Measurements from ENCODE around the gene FHL1.

Gene FHL1

DNA sequence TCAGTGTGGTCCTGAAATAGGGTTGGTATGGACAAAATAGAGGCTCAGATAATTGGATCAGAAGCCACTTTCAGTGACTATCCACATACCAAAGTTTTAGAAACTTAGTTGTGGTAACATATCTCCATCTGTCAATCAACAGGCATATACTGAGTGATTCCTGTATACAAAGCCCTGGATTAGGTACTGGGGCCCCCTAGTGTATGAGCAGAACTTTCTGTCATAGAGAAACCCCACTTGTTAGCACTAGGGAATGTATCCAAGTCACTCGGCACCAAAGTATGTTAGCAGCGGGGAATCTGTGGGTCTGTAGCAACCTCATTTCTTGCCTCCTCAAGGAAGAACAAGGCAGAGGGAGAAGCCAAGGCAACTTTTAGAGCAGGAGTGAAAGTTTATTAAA is 53.1 kb downstream of the FHL1 start:
- peak; percentile 0 for DNase-seq
- TF ChIP-seq GATA1 (IDR thresholded peaks at IDR 0.05; ENCODE audit: low read depth, low read length) = no peak
- TF ChIP-seq POLR2A (IDR thresholded peaks at IDR 0.05; ENCODE audit: low read length) = no peak

DNA sequence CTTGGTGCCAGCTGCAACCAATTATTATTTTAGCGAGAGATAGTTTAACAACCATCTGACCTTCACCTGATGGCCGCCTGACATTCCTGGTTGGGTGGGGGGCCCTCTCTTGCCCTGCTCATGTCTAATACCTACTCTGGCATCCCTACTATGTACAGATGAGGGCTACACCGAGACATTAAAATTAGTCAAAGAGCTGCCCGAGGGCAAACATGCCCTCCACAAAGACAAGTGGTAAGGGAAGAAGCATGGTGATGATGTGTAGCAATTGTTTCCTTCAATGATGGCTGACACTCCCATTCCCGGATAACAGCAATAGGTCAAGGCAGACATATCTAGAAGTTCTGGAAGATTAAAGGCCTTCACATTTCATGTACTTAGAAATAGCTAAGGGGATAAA is 54.3 kb downstream of the FHL1 start:
- no peak for DNase-seq
- TF ChIP-seq POLR2A (IDR thresholded peaks at IDR 0.05; ENCODE audit: low read length) (no peak), GATA1 (IDR thresholded peaks at IDR 0.05; ENCODE audit: low read depth, low read length) (no peak)

GRCh38 chrX:136202889-136203288 is 55.6 kb downstream of the FHL1 start:
- TF ChIP-seq POLR2A (IDR thresholded peaks at IDR 0.05; ENCODE audit: low read length) (no peak), GATA1 (IDR thresholded peaks at IDR 0.05; ENCODE audit: low read depth, low read length) (no peak)
- no peak for DNase-seq

DNA sequence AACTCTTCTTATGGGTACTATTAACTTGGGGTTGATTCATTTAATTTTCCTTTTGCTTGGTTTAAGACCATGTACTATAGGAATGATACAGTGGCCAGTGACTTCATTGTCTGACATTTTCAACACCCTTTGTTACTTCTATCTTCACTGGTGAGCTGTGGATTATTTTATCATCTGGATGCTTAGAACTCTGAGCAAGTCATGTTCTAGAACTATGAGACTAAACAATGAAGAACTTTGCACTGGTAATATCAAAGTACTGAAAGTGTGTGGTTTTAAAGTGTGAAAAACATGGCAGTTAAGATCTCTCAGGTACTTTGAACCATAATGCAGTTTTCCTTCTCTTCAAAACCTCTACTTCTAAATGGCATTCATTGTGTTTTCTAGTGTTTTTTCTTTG is 56.1 kb downstream of the FHL1 start:
- TF ChIP-seq POLR2A (IDR thresholded peaks at IDR 0.05; ENCODE audit: low read length) (no peak), GATA1 (IDR thresholded peaks at IDR 0.05; ENCODE audit: low read depth, low read length) (no peak)
- DNase-seq = no peak

DNA sequence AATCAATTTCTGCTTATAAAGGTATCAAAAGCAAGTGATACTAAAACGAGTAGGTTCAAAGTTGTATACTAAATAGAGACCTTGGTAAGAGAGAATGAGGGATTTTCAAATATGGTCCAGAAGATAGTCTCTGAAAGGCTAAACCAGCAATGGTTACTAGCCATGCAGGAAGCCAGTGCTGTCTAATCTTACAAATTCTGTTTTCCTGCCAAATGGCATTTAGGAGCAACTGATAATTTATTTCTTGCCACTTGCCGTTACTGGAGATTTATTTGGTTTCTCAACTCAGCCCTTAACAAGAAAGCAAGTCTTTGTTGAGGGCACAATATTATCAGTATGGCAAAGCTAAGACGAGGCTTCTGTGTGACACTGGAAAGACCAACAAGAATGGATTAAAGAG is 56.6 kb downstream of the FHL1 start:
- no peak for DNase-seq
- TF ChIP-seq GATA1 (IDR thresholded peaks at IDR 0.05; ENCODE audit: low read depth, low read length) = no peak
- TF ChIP-seq POLR2A (IDR thresholded peaks at IDR 0.05; ENCODE audit: low read length) = no peak

DNA sequence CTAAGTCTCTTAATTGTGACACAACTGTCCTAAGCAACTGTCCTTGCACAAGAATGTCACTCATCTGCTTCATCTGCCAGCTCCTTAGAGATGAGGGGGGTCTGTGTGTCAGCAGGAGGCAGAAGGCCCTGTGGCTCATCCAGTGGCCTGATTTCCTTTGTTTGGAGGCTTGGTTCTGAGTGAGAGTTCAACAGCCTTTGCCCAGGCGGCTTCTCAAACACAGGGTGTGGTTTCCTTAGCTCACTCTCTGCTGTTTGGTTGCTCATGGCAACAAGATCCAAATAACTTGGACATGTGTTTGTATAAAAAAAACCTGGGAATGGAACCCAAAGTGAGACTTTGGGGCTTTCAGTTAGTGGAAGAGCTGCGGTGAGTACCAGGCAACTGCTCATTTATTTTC is 57.2 kb downstream of the FHL1 start:
- DNase-seq = peak in 1 of 2 experiments; percentile 5

DNA sequence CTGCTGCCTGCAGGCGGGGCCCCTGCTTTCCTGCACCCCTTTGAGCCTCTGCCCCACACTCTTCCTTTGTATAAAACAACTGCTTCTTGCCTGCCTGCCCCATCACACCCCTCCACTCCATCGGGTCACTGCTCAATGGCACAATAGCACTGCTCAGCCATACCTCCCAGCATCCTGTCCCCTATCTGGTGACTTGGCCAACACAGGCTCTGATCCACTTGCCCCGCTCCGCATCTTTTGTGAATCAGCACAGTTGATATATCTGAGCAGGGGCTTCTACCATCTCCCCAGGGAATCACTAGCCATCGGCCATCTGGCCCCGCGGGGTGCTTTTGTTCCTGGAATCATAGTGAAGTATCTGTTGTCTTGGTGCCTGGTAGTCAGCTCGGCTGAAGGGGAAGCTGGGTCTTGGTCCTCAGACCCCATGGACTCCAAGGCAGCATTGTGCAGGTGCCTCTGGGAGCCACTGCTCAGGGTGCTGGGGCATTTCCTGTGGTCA is 58.6 kb downstream of the FHL1 start:
- no peak for TF ChIP-seq GATA1 (IDR thresholded peaks at IDR 0.05; ENCODE audit: low read depth, low read length)
- no peak for TF ChIP-seq POLR2A (IDR thresholded peaks at IDR 0.05; ENCODE audit: low read length)
- no peak for DNase-seq

More for the DNA sequence above, 57.2 kb downstream of the FHL1 start:
- TF ChIP-seq POLR2A (IDR thresholded peaks at IDR 0.05; ENCODE audit: low read length) (no peak), GATA1 (IDR thresholded peaks at IDR 0.05; ENCODE audit: low read depth, low read length) (no peak)

DNA sequence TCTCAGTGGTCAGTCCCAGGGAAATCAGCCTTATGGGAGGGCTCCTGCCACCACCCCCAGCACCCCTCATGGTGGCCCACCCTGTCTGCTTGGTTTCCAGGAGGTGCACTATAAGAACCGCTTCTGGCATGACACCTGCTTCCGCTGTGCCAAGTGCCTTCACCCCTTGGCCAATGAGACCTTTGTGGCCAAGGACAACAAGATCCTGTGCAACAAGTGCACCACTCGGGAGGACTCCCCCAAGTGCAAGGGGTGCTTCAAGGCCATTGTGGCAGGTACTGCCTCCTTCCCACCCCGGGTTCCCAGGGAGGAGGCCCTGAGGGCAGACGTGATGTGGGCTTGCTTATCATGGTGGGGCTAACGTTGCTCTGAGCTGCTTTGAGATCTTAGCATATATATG is 59.6 kb downstream of the FHL1 start:
- TF ChIP-seq POLR2A (IDR thresholded peaks at IDR 0.05; ENCODE audit: low read length) (no peak), GATA1 (IDR thresholded peaks at IDR 0.05; ENCODE audit: low read depth, low read length) (no peak)

GRCh38 chrX:136207546-136207945 is 60.2 kb downstream of the FHL1 start:
- no peak for TF ChIP-seq GATA1 (IDR thresholded peaks at IDR 0.05; ENCODE audit: low read depth, low read length)
- TF ChIP-seq POLR2A (IDR thresholded peaks at IDR 0.05; ENCODE audit: low read length) = no peak
- DNase-seq = no peak

More for the DNA sequence above, 59.6 kb downstream of the FHL1 start:
- DNase-seq = no peak

DNA sequence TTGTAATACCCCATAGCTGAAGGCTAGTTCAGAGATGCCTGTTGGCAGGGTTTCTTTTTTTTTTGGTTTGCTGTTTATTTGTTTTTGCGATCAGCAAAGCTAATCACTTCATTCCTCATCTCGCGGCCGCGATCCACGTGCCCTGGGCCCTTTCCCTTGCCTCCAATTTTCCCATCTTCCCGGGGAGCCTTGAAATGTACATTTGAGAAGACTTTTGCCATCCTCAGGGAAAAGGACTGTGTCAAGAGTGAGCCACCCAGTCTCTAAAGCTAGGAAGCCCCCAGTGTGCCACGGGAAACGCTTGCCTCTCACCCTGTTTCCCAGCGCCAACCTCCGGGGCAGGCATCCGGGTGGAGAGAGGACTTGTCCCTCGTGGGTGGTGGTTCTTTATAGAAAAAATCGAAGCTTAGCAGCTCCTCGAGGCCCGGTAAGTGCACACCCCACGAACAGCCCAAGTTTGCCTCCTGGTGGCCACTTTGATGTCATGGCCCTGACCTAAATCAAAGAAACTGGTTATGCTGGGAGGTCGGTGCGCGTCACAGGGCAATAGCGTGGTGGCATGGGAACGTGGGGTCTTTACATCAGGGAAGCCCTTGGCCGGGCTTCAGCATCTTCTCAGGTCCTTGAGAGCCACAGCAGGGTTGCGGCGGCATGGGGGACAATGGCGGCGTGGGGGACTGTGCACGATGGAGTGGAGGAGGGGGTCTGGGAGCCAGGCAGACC is 61.8 kb downstream of the FHL1 start:
- peak; percentile 4 to 13 for DNase-seq
- TF ChIP-seq POLR2A (IDR thresholded peaks at IDR 0.05; ENCODE audit: low read length) = no peak
- no peak for TF ChIP-seq GATA1 (IDR thresholded peaks at IDR 0.05; ENCODE audit: low read depth, low read length)

DNA sequence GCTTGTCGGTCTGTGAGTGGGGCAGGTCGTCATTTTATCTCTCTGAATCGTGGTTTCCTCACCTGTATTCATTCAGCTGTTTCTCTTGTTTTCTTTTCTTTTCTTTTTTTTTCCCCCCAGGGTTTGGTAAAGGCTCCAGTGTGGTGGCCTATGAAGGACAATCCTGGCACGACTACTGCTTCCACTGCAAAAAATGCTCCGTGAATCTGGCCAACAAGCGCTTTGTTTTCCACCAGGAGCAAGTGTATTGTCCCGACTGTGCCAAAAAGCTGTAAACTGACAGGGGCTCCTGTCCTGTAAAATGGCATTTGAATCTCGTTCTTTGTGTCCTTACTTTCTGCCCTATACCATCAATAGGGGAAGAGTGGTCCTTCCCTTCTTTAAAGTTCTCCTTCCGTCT is 62.4 kb downstream of the FHL1 start:
- no peak for TF ChIP-seq POLR2A (IDR thresholded peaks at IDR 0.05; ENCODE audit: low read length)
- no peak for TF ChIP-seq GATA1 (IDR thresholded peaks at IDR 0.05; ENCODE audit: low read depth, low read length)
- DNase-seq = no peak

DNA sequence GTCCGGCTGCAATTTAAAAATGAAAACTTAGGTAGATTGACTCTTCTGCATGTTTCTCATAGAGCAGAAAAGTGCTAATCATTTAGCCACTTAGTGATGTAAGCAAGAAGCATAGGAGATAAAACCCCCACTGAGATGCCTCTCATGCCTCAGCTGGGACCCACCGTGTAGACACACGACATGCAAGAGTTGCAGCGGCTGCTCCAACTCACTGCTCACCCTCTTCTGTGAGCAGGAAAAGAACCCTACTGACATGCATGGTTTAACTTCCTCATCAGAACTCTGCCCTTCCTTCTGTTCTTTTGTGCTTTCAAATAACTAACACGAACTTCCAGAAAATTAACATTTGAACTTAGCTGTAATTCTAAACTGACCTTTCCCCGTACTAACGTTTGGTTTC is 62.9 kb downstream of the FHL1 start:
- DNase-seq = no peak
- TF ChIP-seq POLR2A (IDR thresholded peaks at IDR 0.05; ENCODE audit: low read length) = no peak
- TF ChIP-seq GATA1 (IDR thresholded peaks at IDR 0.05; ENCODE audit: low read depth, low read length) = no peak

GRCh38 chrX:136210806-136211205 is 63.5 kb downstream of the FHL1 start:
- TF ChIP-seq GATA1 (IDR thresholded peaks at IDR 0.05; ENCODE audit: low read depth, low read length) (no peak), POLR2A (IDR thresholded peaks at IDR 0.05; ENCODE audit: low read length) (no peak)
- no peak for DNase-seq

DNA sequence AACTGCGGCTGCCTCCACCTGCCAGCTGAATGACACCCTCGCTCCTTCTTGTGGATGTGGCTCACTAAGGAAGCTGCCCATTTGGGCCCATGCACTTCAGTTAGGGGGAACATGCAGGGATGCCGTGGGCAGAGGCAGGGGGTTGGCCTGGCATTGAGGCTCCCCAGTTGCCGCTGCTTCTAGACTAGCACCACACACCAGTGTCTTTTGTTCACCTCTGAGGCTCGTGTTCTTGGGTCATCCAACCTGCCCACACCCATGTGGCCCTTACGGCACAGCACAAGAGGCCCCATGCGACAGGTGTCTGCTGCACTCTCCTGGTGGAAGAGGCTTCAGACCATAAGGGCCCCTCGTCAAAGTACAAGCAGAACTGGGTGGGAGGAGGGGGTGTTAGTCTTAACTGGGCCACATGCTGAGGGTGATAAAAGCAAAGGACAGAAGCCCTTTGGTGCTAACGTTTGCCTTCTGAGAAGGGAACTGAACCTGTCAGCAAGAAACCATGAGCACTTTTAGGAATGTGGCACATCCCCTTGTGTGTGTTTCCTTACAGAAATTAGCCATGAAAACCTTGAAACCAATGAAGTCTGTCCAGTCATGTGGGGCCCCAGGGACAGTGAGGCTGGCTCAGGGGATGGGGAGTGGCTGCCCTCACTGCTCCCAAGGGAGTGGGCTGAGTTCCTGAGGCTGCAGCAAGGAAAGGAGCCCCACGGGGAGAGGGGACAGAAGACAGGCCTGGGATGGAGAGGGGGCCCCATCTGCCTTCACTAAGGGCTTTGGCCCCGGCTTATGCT is 64.6 kb downstream of the FHL1 start:
- TF ChIP-seq GATA1 (IDR thresholded peaks at IDR 0.05; ENCODE audit: low read depth, low read length) = no peak
- TF ChIP-seq POLR2A (IDR thresholded peaks at IDR 0.05; ENCODE audit: low read length) = no peak
- no peak for DNase-seq
